MG63 (cell line): ENCODE data around the gene AKAP6. TPM values are rescaled to one million over a fixed set of nuclear protein-coding genes. Genes with fewer than 3 reads are reported as not detected.

Experiments used
- DNase-seq: peaks from one replicate; pipeline ENCODE4 v3.0.0-alpha.2; 2020
- H3K27me3 ChIP-seq: fragments of 250-450 bp; sonication (Bioruptor Pico); 2 replicates; pipeline ENCODE4 v1.5.1; 2020; ENCODE audit warnings: mild to moderate bottlenecking, moderate library complexity
- H3K36me3 ChIP-seq: fragments of 250-450 bp; sonication (Bioruptor Pico); 2 replicates; pipeline ENCODE4 v1.5.1; 2020; ENCODE audit warnings: mild to moderate bottlenecking, moderate library complexity
- H3K4me3 ChIP-seq: fragments of 250-450 bp; sonication (Bioruptor Pico); 2 replicates; pipeline ENCODE4 v1.5.1; 2020; ENCODE audit warnings: mild to moderate bottlenecking, moderate library complexity
- H3K9me3 ChIP-seq: fragments of 250-450 bp; sonication (Bioruptor Pico); 2 replicates; pipeline ENCODE4 v1.5.1; 2020; ENCODE audit warnings: mild to moderate bottlenecking, moderate library complexity
- total RNA-seq: library from RNA; depleted of rRNA; stranded (reverse); fragments of >200 nt; shearing (Covaris generic); gene quantifications from 2 replicates; pipeline ENCODE4 v1.2.3, GENCODE V29; 2014; ENCODE audit warnings: low replicate concordance; rRNA removed

AKAP6 gene
- total RNA-seq, 1 experiment from 2014 or later, result 1.7 TPM

DNA sequence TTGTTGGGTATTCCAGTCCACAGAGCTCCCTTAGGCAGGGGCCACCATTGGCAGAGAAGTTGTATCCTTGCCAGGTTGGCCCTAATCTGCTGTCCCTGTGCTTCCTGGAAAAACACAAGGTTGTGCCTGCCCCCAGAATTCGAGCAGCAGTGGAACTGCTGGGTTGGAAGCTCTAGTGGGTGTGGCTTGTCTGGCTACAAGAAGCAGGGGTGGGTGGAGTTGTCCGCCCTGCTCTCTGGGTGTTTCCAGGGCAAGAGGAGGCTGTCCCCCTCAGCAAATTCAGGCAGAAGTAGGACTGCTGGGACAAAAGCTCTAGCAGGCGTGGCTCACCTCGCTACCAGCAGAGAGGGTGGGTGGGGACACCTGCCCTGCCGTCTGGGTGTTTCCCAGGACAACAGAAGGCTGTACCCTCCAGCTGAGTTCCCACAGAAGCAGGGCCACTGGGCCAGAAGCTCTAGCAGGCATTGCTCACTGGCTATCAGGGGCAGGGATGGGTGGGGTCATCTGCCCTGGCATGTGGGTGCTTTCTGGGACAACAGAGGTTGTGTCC lies 536.8 kb downstream of the AKAP6 start:
- H3K4me3 ChIP-seq, result no peak overlapping the region
- H3K9me3 ChIP-seq, result no peaks in the 10 kb centered on the region
- no peaks in the 10 kb centered on the region for H3K36me3 ChIP-seq
- no peak for DNase-seq
- no peaks in the 10 kb centered on the region for H3K27me3 ChIP-seq

DNA sequence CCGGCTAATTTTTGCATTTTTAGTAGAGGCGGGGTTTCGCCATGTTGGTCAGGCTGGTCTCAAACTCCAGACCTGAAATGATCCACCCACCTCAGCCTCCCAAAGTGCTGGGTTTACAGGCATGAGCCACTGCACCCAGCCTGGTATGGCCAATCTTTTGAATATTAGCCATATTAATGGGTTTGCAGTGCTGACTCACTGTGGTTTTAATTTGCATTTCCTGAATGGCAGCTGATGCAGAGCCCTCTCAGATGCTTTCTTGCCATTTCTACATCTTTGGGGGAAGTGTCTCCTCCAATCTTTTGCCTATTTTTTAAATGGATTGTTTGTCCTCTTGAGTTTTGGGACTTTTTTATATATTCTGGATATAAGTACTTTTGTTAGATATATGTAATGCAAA lies 554.1 kb downstream of the AKAP6 start:
- Histone ChIP-seq H3K27me3 (no peaks in the 10 kb centered on the region), H3K36me3 (no peaks in the 10 kb centered on the region), H3K4me3 (no peak overlapping the region), H3K9me3 (no peaks in the 10 kb centered on the region)
- DNase-seq, result no peak

Other genes with a start within 250 kb of the AKAP6 start
- not detected in 2 replicates for gene RNU6-7, start 127.3 kb upstream of the AKAP6 start, total RNA-seq
- gene RNU6-8, start 126.0 kb upstream of the AKAP6 start, total RNA-seq, result not detected in 2 replicates